ENCODE data around the gene ZNF584.

Gene ZNF584

DNA sequence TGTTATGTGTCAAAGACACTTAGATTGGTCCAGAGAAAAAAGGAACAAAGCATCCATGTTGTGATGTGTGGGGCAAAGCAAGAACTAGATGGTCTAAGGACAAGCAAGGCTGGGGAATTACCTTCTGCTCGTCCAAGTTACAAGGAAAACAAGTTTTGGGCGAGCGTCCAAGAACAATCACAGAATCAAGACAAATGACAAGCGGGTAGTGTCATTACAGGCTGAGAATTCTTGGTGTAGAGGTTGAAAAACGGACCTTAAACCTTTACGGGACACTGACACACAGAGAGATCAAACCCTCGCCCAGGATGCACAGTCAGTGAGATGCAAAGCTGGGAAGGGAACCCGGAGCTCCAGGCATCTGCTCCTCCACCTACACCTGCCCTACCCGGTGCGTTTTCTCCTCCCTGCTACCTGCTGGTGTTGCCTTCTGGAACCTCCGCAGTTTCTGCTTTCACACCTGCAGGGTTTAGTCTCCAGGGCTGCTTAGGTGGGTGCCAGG lies 42.5 kb downstream of the ZNF584 start:
- peaks cover 0 to 8% (median 3%) of the 10 kb centered on the region in 5 experiments for H3K9me3 ChIP-seq (ENCODE audit: control extremely low read depth in 1 of 5, control insufficient read depth in 4 of 5, insufficient read depth in 2 of 5, low read depth in 1 of 5, low read length in 4 of 5)
- DNase-seq = peak in 1 of 3 donors; percentile 19
- 12% methylated on average over 11 of the region's 11 CpGs for WGBS (ENCODE audit: insufficient coverage)
- ChIA-PET CTCF (no interaction called here), POLR2A (interaction anchor here (1.2 kb wide), 1 partner anchor 11 kb away, joined by 5 read pairs; the partner anchor contains the start of gene ZNF132)
- H3K4me1 ChIP-seq (ENCODE audit: control extremely low read depth in 1 of 4, control insufficient read depth in 4 of 4, insufficient read depth in 4 of 4, low read length in 3 of 4) = peaks cover 0 to 13% (median 8%) of the 10 kb centered on the region in 4 experiments
- peaks cover 0 to 12% (median 0%) of the 10 kb centered on the region in 5 experiments for H3K27me3 ChIP-seq (replicated peaks in 2 of 5; ENCODE audit: control insufficient read depth in 4 of 5, insufficient read depth in 5 of 5, low read length in 4 of 5)
- peak overlapping the region; percentile 55 to 86 (median 83) for H3K4me3 ChIP-seq (ENCODE audit: control insufficient read depth in 1 of 7, extremely low read depth in 1 of 7, insufficient read depth in 4 of 7, low read depth in 2 of 7, low read length in 6 of 7)
- no peak overlapping the region for H3K27ac ChIP-seq (ENCODE audit: insufficient read depth in 1 of 2, low read depth in 1 of 2, low read length in 2 of 2, poor library complexity in 1 of 2, severe bottlenecking in 2 of 2)
- peaks cover 0 to 16% (median 7%) of the 10 kb centered on the region in 4 experiments for H3K36me3 ChIP-seq (ENCODE audit: control insufficient read depth in 4 of 4, insufficient read depth in 4 of 4, low read length in 3 of 4)

DNA sequence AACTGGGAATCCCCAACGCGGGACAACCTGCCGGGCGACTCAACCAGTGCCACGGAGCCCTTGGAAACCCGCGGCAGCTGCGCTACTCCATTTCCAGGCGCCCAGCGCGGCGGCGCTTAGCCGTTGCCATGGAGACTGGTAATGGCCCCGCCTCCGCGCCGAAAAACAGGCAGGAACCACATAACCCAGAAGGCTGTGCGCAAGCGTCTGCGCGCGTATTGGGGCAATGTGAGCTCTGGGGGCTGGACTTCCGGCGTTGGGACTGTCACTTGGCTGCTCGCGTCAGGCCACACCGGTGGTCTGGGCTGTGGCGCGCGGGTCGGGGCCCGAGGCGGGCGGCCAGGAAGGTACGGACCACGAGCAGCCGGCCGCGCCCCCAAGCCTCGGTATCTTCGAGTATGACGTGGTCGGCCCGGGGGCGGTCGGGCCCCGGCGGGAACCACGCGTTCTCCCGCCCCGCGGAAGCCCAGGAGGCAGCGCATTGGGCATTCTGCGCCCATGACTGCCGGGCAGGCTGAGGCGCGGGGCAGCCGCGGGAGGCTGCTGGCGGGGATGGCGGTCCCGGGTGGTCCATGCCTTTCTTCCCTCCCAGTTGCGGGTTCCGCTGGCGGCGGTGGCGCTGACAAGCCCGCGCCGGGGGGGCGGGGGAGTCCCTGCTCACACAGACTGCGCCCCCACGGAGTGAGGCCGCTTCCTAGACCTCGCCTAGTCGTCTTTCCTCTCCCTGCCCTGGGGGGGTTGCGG lies 43.1 kb downstream of the ZNF584 start, which contains the start of gene ZNF324B:
Gene ZNF324B (plus strand): TSS at position 265 of the 744 bp plus-strand sequence. CDS start 2,080 bp downstream, outside the sequence.
- WGBS (ENCODE audit: insufficient coverage) = 0% methylated on average over 68 of the region's 79 CpGs
- Histone ChIP-seq H3K36me3 (ENCODE audit: control insufficient read depth in 4 of 4, insufficient read depth in 4 of 4, low read length in 3 of 4) (peaks cover 1 to 22% (median 12%) of the 10 kb centered on the region in 4 experiments), H3K4me3 (ENCODE audit: control insufficient read depth in 1 of 7, extremely low read depth in 1 of 7, insufficient read depth in 4 of 7, low read depth in 2 of 7, low read length in 6 of 7) (peak within 1 kb of the TSS; percentile 55 to 86 (median 83)), H3K27ac (ENCODE audit: insufficient read depth in 1 of 2, low read depth in 1 of 2, low read length in 2 of 2, poor library complexity in 1 of 2, severe bottlenecking in 2 of 2) (peak within 1 kb of the TSS in 1 of 2 experiments; percentile 54), H3K9me3 (ENCODE audit: control extremely low read depth in 1 of 5, control insufficient read depth in 4 of 5, insufficient read depth in 2 of 5, low read depth in 1 of 5, low read length in 4 of 5) (peaks cover 0 to 8% (median 3%) of the 10 kb centered on the region in 5 experiments), H3K4me1 (ENCODE audit: control extremely low read depth in 1 of 4, control insufficient read depth in 4 of 4, insufficient read depth in 4 of 4, low read length in 3 of 4) (peaks cover 0 to 13% (median 8%) of the 10 kb centered on the region in 4 experiments), H3K27me3 (replicated peaks in 2 of 5; ENCODE audit: control insufficient read depth in 4 of 5, insufficient read depth in 5 of 5, low read length in 4 of 5) (peaks cover 0 to 9% (median 0%) of the 10 kb centered on the region in 5 experiments)
- ChIA-PET POLR2A (interaction anchor here (1.2 kb wide), 1 partner anchor 11 kb away, joined by 5 read pairs; the partner anchor contains the start of gene ZNF132), CTCF (no interaction called here)
- peak; percentile 96 to 97 (median 97) for DNase-seq

DNA sequence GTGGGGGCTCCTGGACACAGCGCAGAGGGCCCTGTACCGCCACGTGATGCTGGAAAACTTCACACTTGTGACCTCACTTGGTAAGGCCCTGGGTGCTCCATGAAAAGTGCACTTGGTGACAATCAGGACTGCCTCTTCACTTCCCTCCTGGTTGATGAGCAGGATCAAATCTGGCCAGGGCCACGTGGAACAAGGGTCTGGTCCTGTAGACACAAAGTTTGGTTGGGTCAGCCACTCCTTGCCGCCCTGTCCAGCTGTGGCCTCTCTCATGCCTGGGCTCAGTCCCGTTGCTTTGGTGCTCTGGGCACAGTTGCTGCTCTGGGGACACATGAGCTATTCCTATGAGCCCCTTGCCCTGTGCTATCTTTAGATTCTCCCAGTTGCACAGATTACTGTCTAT lies 45.3 kb downstream of the ZNF584 start:
- Histone ChIP-seq H3K9me3 (ENCODE audit: control extremely low read depth in 1 of 5, control insufficient read depth in 4 of 5, insufficient read depth in 2 of 5, low read depth in 1 of 5, low read length in 4 of 5) (peaks cover 0 to 7% (median 2%) of the 10 kb centered on the region in 5 experiments), H3K27ac (ENCODE audit: insufficient read depth in 1 of 2, low read depth in 1 of 2, low read length in 2 of 2, poor library complexity in 1 of 2, severe bottlenecking in 2 of 2) (no peak overlapping the region), H3K4me1 (ENCODE audit: control extremely low read depth in 1 of 4, control insufficient read depth in 4 of 4, insufficient read depth in 4 of 4, low read length in 3 of 4) (peaks cover 0 to 13% (median 8%) of the 10 kb centered on the region in 4 experiments), H3K36me3 (ENCODE audit: control insufficient read depth in 4 of 4, insufficient read depth in 4 of 4, low read length in 3 of 4) (peaks cover 7 to 33% (median 22%) of the 10 kb centered on the region in 4 experiments), H3K4me3 (ENCODE audit: control insufficient read depth in 1 of 7, extremely low read depth in 1 of 7, insufficient read depth in 4 of 7, low read depth in 2 of 7, low read length in 6 of 7) (no peak overlapping the region), H3K27me3 (replicated peaks in 2 of 5; ENCODE audit: control insufficient read depth in 4 of 5, insufficient read depth in 5 of 5, low read length in 4 of 5) (peaks cover 0 to 9% (median 0%) of the 10 kb centered on the region in 5 experiments)
- DNase-seq = no peak
- POLR2A ChIA-PET = no interaction called here
- 98% methylated on average over 6 of the region's 6 CpGs for WGBS (ENCODE audit: insufficient coverage)
- CTCF ChIA-PET = interaction anchor here (1.4 kb wide), 1 partner anchor 25 kb away, joined by 3 read pairs; no protein-coding TSS in a partner anchor

DNA sequence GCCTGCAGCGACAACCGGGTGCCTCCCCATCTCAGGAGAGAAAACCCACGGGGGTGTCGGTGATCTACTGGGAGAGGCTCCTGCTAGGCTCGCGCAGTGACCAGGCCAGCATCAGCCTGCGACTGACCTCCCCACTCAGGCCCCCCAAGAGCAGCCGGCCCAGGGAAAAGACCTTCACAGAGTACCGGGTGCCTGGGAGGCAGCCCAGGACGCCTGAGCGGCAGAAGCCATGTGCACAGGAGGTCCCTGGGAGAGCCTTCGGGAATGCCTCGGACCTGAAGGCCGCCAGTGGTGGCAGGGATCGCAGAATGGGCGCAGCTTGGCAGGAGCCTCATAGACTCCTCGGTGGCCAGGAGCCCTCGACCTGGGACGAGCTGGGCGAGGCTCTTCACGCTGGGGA lies 46.9 kb downstream of the ZNF584 start:
- no peak for DNase-seq
- H3K9me3 ChIP-seq (ENCODE audit: control extremely low read depth in 1 of 5, control insufficient read depth in 4 of 5, insufficient read depth in 2 of 5, low read depth in 1 of 5, low read length in 4 of 5) = no peaks in the 10 kb centered on the region
- no peak overlapping the region for H3K4me3 ChIP-seq (ENCODE audit: control insufficient read depth in 1 of 7, extremely low read depth in 1 of 7, insufficient read depth in 4 of 7, low read depth in 2 of 7, low read length in 6 of 7)
- ChIA-PET CTCF (interaction anchor here (1.4 kb wide), 1 partner anchor 23 kb away, joined by 3 read pairs; no protein-coding TSS in a partner anchor), POLR2A (no interaction called here)
- H3K4me1 ChIP-seq (ENCODE audit: control extremely low read depth in 1 of 4, control insufficient read depth in 4 of 4, insufficient read depth in 4 of 4, low read length in 3 of 4) = peaks cover 0 to 13% (median 8%) of the 10 kb centered on the region in 4 experiments
- no peaks in the 10 kb centered on the region for H3K27me3 ChIP-seq (replicated peaks in 2 of 5; ENCODE audit: control insufficient read depth in 4 of 5, insufficient read depth in 5 of 5, low read length in 4 of 5)
- WGBS (ENCODE audit: insufficient coverage) = over 99% methylated on average over 14 of the region's 21 CpGs
- no peak overlapping the region for H3K27ac ChIP-seq (ENCODE audit: insufficient read depth in 1 of 2, low read depth in 1 of 2, low read length in 2 of 2, poor library complexity in 1 of 2, severe bottlenecking in 2 of 2)
- H3K36me3 ChIP-seq (ENCODE audit: control insufficient read depth in 4 of 4, insufficient read depth in 4 of 4, low read length in 3 of 4) = peaks cover 8 to 33% (median 22%) of the 10 kb centered on the region in 4 experiments

DNA sequence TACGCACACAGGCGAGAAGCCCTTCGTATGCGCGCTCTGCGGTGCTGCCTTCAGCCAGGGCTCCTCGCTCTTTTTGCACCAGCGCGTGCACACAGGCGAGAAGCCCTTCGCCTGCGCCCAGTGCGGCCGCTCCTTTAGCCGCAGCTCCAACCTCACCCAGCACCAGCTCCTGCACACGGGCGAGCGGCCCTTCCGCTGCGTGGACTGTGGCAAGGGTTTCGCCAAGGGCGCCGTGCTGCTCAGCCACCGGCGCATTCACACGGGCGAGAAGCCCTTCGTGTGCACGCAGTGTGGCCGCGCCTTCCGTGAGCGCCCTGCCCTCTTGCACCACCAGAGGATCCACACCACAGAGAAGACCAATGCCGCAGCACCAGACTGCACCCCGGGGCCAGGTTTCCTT lies 47.7 kb downstream of the ZNF584 start:
- peaks cover 0 to 10% (median 6%) of the 10 kb centered on the region in 4 experiments for H3K4me1 ChIP-seq (ENCODE audit: control extremely low read depth in 1 of 4, control insufficient read depth in 4 of 4, insufficient read depth in 4 of 4, low read length in 3 of 4)
- ChIA-PET CTCF (no interaction called here), POLR2A (no interaction called here)
- H3K4me3 ChIP-seq (ENCODE audit: control insufficient read depth in 1 of 7, extremely low read depth in 1 of 7, insufficient read depth in 4 of 7, low read depth in 2 of 7, low read length in 6 of 7) = no peak overlapping the region
- H3K9me3 ChIP-seq (ENCODE audit: control extremely low read depth in 1 of 5, control insufficient read depth in 4 of 5, insufficient read depth in 2 of 5, low read depth in 1 of 5, low read length in 4 of 5) = no peaks in the 10 kb centered on the region
- WGBS (ENCODE audit: insufficient coverage) = 96% methylated on average over 30 of the region's 35 CpGs
- H3K27me3 ChIP-seq (replicated peaks in 2 of 5; ENCODE audit: control insufficient read depth in 4 of 5, insufficient read depth in 5 of 5, low read length in 4 of 5) = no peaks in the 10 kb centered on the region
- DNase-seq = no peak
- H3K36me3 ChIP-seq (ENCODE audit: control insufficient read depth in 4 of 4, insufficient read depth in 4 of 4, low read length in 3 of 4) = peaks cover 9 to 33% (median 22%) of the 10 kb centered on the region in 4 experiments
- H3K27ac ChIP-seq (ENCODE audit: insufficient read depth in 1 of 2, low read depth in 1 of 2, low read length in 2 of 2, poor library complexity in 1 of 2, severe bottlenecking in 2 of 2) = no peak overlapping the region

DNA sequence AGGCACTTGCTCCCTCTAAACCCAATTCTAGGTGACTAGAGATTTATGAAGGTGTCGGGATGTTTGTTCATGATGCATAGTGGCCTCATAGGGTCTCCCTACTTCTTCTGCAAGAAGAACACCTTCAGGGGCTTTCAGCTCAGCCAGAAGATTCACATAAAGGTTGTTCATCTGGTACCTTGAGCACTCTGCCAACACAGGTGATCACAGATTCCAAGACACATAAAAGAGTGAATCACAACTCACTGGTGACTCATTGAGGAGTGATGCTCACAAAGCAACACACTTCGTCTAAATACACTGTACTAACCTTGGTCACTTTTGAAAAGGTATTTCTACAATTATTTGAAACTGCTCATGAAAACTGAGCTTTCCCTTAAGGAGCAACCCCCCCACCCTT lies 51.6 kb downstream of the ZNF584 start:
- Histone ChIP-seq H3K27me3 (replicated peaks in 2 of 5; ENCODE audit: control insufficient read depth in 4 of 5, insufficient read depth in 5 of 5, low read length in 4 of 5) (no peaks in the 10 kb centered on the region), H3K4me3 (ENCODE audit: control insufficient read depth in 1 of 7, extremely low read depth in 1 of 7, insufficient read depth in 4 of 7, low read depth in 2 of 7, low read length in 6 of 7) (no peak overlapping the region), H3K9me3 (ENCODE audit: control extremely low read depth in 1 of 5, control insufficient read depth in 4 of 5, insufficient read depth in 2 of 5, low read depth in 1 of 5, low read length in 4 of 5) (no peaks in the 10 kb centered on the region), H3K27ac (ENCODE audit: insufficient read depth in 1 of 2, low read depth in 1 of 2, low read length in 2 of 2, poor library complexity in 1 of 2, severe bottlenecking in 2 of 2) (no peak overlapping the region), H3K4me1 (ENCODE audit: control extremely low read depth in 1 of 4, control insufficient read depth in 4 of 4, insufficient read depth in 4 of 4, low read length in 3 of 4) (no peaks in the 10 kb centered on the region), H3K36me3 (ENCODE audit: control insufficient read depth in 4 of 4, insufficient read depth in 4 of 4, low read length in 3 of 4) (peaks cover 9 to 22% (median 14%) of the 10 kb centered on the region in 4 experiments)
- no peak for DNase-seq
- WGBS (ENCODE audit: insufficient coverage) = no CpG with 5 or more reads among the region's 2 CpGs
- ChIA-PET POLR2A (no interaction called here), CTCF (interaction anchor here (1.1 kb wide), 1 partner anchor 41 kb away, joined by 3 read pairs; no protein-coding TSS in a partner anchor)
